ENCODE data around the gene FCGR2B.

DNA sequence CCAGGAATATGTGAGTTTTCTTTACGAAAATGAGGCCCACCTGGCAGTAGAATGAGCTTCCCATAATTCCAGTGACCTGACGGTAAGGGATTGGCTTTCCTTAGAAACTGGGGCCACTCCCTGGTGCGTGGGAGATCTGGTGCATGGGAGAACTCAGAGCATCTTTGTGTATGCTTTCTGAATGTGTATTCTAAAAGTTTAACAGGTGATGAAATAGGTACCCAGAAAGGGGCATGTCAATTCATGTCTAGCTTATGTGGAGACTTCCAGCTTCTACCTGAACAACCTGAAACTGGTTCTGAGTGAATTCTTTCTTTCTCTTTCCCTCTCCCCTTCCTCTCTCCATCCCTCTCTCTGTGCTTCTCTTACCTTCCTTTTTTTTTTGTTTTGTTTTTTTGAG lies 28.9 kb downstream of the FCGR2B start:
- TF ChIP-seq CTCF (IDR thresholded peaks at IDR 0.05; ENCODE audit: poor library complexity) (no peak), EZH2 (IDR thresholded peaks at IDR 0.05; ENCODE audit: borderline replicate concordance) (no peak), EZH2phosphoT487 (IDR thresholded peaks at IDR 0.05; ENCODE audit: low read depth, severe bottlenecking, unreplicated experiment) (no peak)

Measured in hepatocyte (in vitro differentiated cells).